Measurements from ENCODE around the gene DIRAS1.

The DIRAS1 gene

GRCh38 chr19:2734589-2735288, 13.6 kb upstream of the DIRAS1 start:
- no peak for DNase-seq (ENCODE audit: low read depth)
- no peak overlapping the region for H3K4me3 ChIP-seq (ENCODE audit: low read depth, low read length)
- TF ChIP-seq CTCF (IDR thresholded peaks at IDR 0.05; ENCODE audit: low read depth, low read length, missing control alignments): no peak
- in situ Hi-C loops (cut with HindIII; ENCODE audit: low sequenced_read_pairs): no loop called here

DNA sequence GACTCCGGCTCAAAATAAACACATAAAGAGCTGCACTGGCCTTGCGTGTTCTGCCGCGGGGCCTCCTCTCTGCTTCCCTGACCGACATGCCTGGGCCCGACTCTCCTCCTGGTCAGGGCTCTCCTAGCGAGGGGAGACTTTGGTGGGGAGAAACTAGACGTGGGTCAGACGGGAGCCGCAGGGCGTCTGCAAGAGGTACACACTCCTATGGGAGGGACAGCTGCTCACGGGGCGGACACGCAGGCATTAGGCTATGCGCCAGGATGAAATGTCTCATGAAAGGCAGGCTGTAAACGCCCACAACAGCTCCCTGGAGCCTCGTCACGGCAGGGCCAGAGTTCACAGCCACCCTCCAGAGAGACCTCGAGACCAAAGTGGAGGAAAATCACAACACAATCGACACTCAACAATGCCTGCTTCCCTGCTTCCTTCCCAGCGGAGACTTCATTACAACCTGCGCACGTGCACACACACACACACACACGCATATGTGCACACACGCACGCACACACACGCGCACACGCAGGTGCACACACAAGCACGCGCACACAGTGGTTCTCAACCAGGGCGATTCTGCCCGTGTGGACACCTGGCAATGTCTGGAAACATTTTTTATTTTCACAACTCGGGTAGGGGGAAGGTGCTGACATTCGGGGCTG, 12.9 kb upstream of the DIRAS1 start:
- no peak overlapping the region for H3K4me3 ChIP-seq (ENCODE audit: low read depth, low read length)
- DNase-seq (ENCODE audit: low read depth): no peak
- in situ Hi-C loops (cut with HindIII; ENCODE audit: low sequenced_read_pairs): no loop called here
- TF ChIP-seq CTCF (IDR thresholded peaks at IDR 0.05; ENCODE audit: low read depth, low read length, missing control alignments): no peak

- in situ Hi-C loops (cut with HindIII; ENCODE audit: low sequenced_read_pairs): no loop called here
- no peak for TF ChIP-seq CTCF (IDR thresholded peaks at IDR 0.05; ENCODE audit: low read depth, low read length, missing control alignments)
- no peak for DNase-seq (ENCODE audit: low read depth)
- H3K4me3 ChIP-seq (ENCODE audit: low read depth, low read length): no peak overlapping the region
These were observed 11.7 kb upstream of the DIRAS1 start for GRCh38 chr19:2732883-2733282.

- no peak overlapping the region for H3K4me3 ChIP-seq (ENCODE audit: low read depth, low read length)
- no peak for TF ChIP-seq CTCF (IDR thresholded peaks at IDR 0.05; ENCODE audit: low read depth, low read length, missing control alignments)
- in situ Hi-C loops (cut with HindIII; ENCODE audit: low sequenced_read_pairs): no loop called here
- no peak for DNase-seq (ENCODE audit: low read depth)
These were observed 11.1 kb upstream of the DIRAS1 start for GRCh38 chr19:2732157-2732725.

DNA sequence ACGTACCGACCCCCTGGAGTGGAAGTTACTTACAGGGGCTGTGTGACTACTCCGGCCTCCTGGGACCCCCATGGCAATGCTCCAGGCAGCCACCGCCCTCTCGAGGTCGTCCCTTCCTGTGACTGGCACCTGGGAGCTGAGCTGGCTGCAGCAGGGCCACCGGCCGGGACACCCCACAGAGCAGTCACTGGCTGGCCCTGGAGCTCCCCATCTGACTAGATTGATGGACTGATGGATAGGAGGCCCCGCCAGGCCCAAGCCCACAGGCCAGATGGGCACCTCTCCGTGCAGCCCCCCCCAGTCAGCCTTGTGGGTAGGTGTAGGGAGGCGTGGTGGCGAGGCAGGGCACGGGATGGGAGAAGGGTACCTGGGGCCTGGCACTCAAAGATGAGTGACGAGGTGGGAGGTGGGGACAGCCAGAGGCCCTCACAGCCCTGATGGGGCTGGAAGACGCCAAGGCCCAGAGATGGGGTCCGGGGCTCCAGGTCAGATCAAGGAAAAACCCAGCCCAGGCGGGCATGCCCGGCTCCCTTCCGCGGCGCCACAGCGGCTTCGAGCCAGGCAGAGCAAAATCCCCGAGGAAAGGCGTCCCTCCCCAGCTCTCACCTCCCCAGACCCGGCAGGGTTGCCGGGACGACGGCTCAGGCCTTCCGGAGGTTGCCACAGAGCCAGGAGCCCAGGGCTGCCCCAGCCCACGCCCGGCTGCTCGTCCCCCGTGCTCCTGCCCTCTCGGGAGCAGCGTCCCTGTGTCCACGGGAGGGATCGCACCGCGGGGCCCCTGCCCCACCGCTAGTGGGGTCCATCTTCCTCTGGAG, 10.2 kb upstream of the DIRAS1 start:
- no peak overlapping the region for H3K4me3 ChIP-seq (ENCODE audit: low read depth, low read length)
- TF ChIP-seq CTCF (IDR thresholded peaks at IDR 0.05; ENCODE audit: low read depth, low read length, missing control alignments): no peak
- DNase-seq (ENCODE audit: low read depth): no peak
- in situ Hi-C loops (cut with HindIII; ENCODE audit: low sequenced_read_pairs): no loop called here

Measured in astrocyte of the cerebellum (primary cell).